H1 (cell line): ENCODE measurements around the gene ATAD3A. TPM values are rescaled to one million over a fixed set of nuclear protein-coding genes. Genes with fewer than 3 reads are reported as not detected.
"Not testable (repeated sequence)": the region's sequence is repeated elsewhere in the genome, so short reads cannot be mapped to it uniquely, and the experiment has no call there.

Experiments
- CTCF ChIA-PET: fragments of 300-600 bp; sonication (Branson Sonifier 250); formaldehyde crosslinking; loops from one replicate; lab custom pipeline; 2021; ENCODE audit not compliant: partially characterized antibody; lab: Charles Lee
- POLR2A ChIA-PET: fragments of 300-600 bp; sonication (Branson Sonifier 250); formaldehyde crosslinking; loops from one replicate; lab custom pipeline; 2021; ENCODE audit warnings: inconsistent platforms; ENCODE audit not compliant: partially characterized antibody; lab: Charles Lee
- DNase-seq, 2 experiments: peaks; one replicate each; pipeline versions ENCODE4 v3.0.0 to v3.0.0-alpha.2; 2010 to 2022; ENCODE audit warnings: low spot score in 2 of 2, low read depth in 1 of 2, mixed read lengths in 1 of 2
- FAIRE-seq: peaks from 2 replicates; lab custom pipeline; 2011; peaks lifted over from hg19 to GRCh38; lab: Jason Lieb, UNC
- H2AFZ ChIP-seq: 2 replicates; pipeline ENCODE4 v1.8.1; 2012; ENCODE audit warnings: low read length, inconsistent platforms
- H2AK5ac ChIP-seq: 2 replicates; pipeline ENCODE4 v1.6.1; 2013; ENCODE audit warnings: low read depth, low read length
- H2BK120ac ChIP-seq: replicated peaks from 2 replicates; pipeline ENCODE3; 2013; ENCODE audit warnings: low read depth, low read length, inconsistent platforms
- H2BK12ac ChIP-seq: 2 replicates; pipeline ENCODE4 v1.6.1; 2013; ENCODE audit warnings: low read depth, low read length
- H2BK15ac ChIP-seq: 2 replicates; pipeline ENCODE4 v1.6.1; 2013; ENCODE audit warnings: low read length
- H2BK20ac ChIP-seq: 2 replicates; pipeline ENCODE4 v1.6.1; 2013; ENCODE audit warnings: low read length
- H2BK5ac ChIP-seq: 2 replicates; pipeline ENCODE4 v1.6.1; 2013; ENCODE audit warnings: low read depth, low read length
- H3K14ac ChIP-seq: 2 replicates; pipeline ENCODE4 v1.6.1; 2013; ENCODE audit warnings: inconsistent platforms; ENCODE audit not compliant: insufficient read length
- H3K18ac ChIP-seq: 2 replicates; pipeline ENCODE4 v1.6.1; 2013; ENCODE audit warnings: low read length; ENCODE audit errors: extremely low read depth
- H3K23ac ChIP-seq: 2 replicates; pipeline ENCODE4 v1.6.1; 2013; ENCODE audit warnings: inconsistent platforms; ENCODE audit not compliant: insufficient read length
- H3K23me2 ChIP-seq: 2 replicates; pipeline ENCODE4 v1.6.1; 2013; ENCODE audit warnings: low read depth, low read length
- H3K27ac ChIP-seq: 2 replicates; pipeline ENCODE4 v1.6.1; 2011; ENCODE audit warnings: low read depth, low read length, inconsistent platforms
- H3K27me3 ChIP-seq, 4 experiments: replicated peaks in 1 of 4; 1 replicate in 1 of 4; 2 replicates in 3 of 4; pipeline versions ENCODE4 v1.6.1 to v1.8.1; 2011 to 2013; ENCODE audit warnings: low read length in 3 of 4, mild to moderate bottlenecking in 3 of 4, inconsistent platforms in 2 of 4, mixed read lengths in 2 of 4, moderate library complexity in 1 of 4; ENCODE audit not compliant: control insufficient read depth in 3 of 4, insufficient read depth in 3 of 4; ENCODE audit errors: extremely low read depth in 1 of 4
- H3K36me3 ChIP-seq, 4 experiments: 2 replicates each; pipeline versions ENCODE4 v1.6.1 to v1.8.1; 2011 to 2013; ENCODE audit warnings: mild to moderate bottlenecking in 4 of 4, low read length in 3 of 4, moderate library complexity in 2 of 4, control low read depth in 1 of 4, inconsistent platforms in 1 of 4; ENCODE audit not compliant: insufficient read depth in 4 of 4, control insufficient read depth in 2 of 4
- H3K4ac ChIP-seq: replicated peaks from 2 replicates; pipeline ENCODE3; 2013; ENCODE audit warnings: low read length, low read depth, mixed read lengths, inconsistent platforms; ENCODE audit not compliant: insufficient read length
- H3K4me1 ChIP-seq, 4 experiments: replicated peaks in 1 of 4; 1 replicate in 1 of 4; 2 replicates in 3 of 4; pipeline versions ENCODE4 v1.6.1 to v1.8.1; 2011 to 2013; ENCODE audit warnings: low read length in 3 of 4, inconsistent platforms in 2 of 4, mixed read lengths in 1 of 4; ENCODE audit not compliant: insufficient read depth in 4 of 4, control insufficient read depth in 3 of 4
- H3K4me2 ChIP-seq, 2 experiments: 2 replicates each; pipeline versions ENCODE4 v1.6.1 to v1.8.1; 2011 to 2013; ENCODE audit warnings: low read depth in 2 of 2, low read length in 2 of 2, control low read depth in 1 of 2, inconsistent platforms in 1 of 2, mild to moderate bottlenecking in 1 of 2; ENCODE audit not compliant: insufficient read depth in 1 of 2
- H3K4me3 ChIP-seq, 4 experiments: fragments of 200-600, 300-600 bp in 1 of 4; sonication (generic), shearing (Covaris generic), sonication (Bioruptor Twin) in 1 of 4; 2 replicates each; pipeline versions ENCODE4 v1.5.1 to v1.8.1; 2011 to 2016; ENCODE audit warnings: low read length in 4 of 4, low read depth in 3 of 4, control low read depth in 2 of 4, inconsistent platforms in 2 of 4, mild to moderate bottlenecking in 2 of 4, mixed read lengths in 1 of 4, moderate library complexity in 1 of 4; ENCODE audit not compliant: insufficient read depth in 2 of 4; ENCODE audit errors: extremely low read depth in 1 of 4
- H3K56ac ChIP-seq: replicated peaks from 2 replicates; pipeline ENCODE3; 2013; ENCODE audit warnings: low read depth, mild to moderate bottlenecking, mixed read lengths, low read length, inconsistent platforms; ENCODE audit not compliant: insufficient read length
- H3K79me1 ChIP-seq: 2 replicates; pipeline ENCODE4 v1.6.1; 2013; ENCODE audit warnings: low read depth, low read length, control low read depth
- H3K79me2 ChIP-seq, 2 experiments: 2 replicates each; pipeline versions ENCODE4 v1.6.1 to v1.8.1; 2012 to 2013; ENCODE audit warnings: low read length in 2 of 2, mild to moderate bottlenecking in 2 of 2, inconsistent platforms in 1 of 2; ENCODE audit not compliant: insufficient read depth in 2 of 2, control insufficient read depth in 1 of 2
- H3K9ac ChIP-seq, 4 experiments: replicated peaks in 1 of 4; 1 replicate in 1 of 4; 2 replicates in 3 of 4; pipeline versions ENCODE4 v1.6.1 to v1.8.1; 2011 to 2013; ENCODE audit warnings: low read depth in 3 of 4, low read length in 3 of 4, control low read depth in 2 of 4, mild to moderate bottlenecking in 2 of 4, moderate library complexity in 2 of 4, inconsistent platforms in 1 of 4; ENCODE audit errors: extremely low read depth in 1 of 4
- H3K9me3 ChIP-seq, 2 experiments: 2 replicates each; pipeline versions ENCODE4 v1.6.1 to v1.8.1; 2012 to 2013; ENCODE audit warnings: mild to moderate bottlenecking in 2 of 2, moderate library complexity in 2 of 2, control low read depth in 1 of 2, inconsistent platforms in 1 of 2, low read depth in 1 of 2, low read length in 1 of 2, mixed read lengths in 1 of 2; ENCODE audit not compliant: insufficient read depth in 2 of 2
- H4K20me1 ChIP-seq, 2 experiments: replicated peaks in 1 of 2; 2 replicates each; pipeline versions ENCODE3 to v1.8.1; 2011 to 2013; ENCODE audit warnings: inconsistent platforms in 2 of 2, low read length in 2 of 2, mild to moderate bottlenecking in 1 of 2; ENCODE audit not compliant: insufficient read depth in 2 of 2, control insufficient read depth in 1 of 2
- H4K5ac ChIP-seq: 2 replicates; pipeline ENCODE4 v1.6.1; 2013; ENCODE audit warnings: low read length, low read depth, mixed read lengths, inconsistent platforms; ENCODE audit not compliant: insufficient read length
- H4K8ac ChIP-seq: 2 replicates; pipeline ENCODE4 v1.8.0; 2013; ENCODE audit warnings: mild to moderate bottlenecking, moderate library complexity, low read length, inconsistent platforms; ENCODE audit not compliant: insufficient read depth; ENCODE audit errors: extremely low read depth
- H4K91ac ChIP-seq: replicated peaks from 2 replicates; pipeline ENCODE3; 2013; ENCODE audit warnings: low read length, mixed read lengths, inconsistent platforms; ENCODE audit not compliant: insufficient read length
- WGBS, 2 experiments: shearing (Covaris generic) in 1 of 2; methylation state at CpG; one replicate each; pipeline versions ENCODE4 v1.1.6 to v1.1.7; 2013 to 2015; ENCODE audit warnings: low lambda C conversion rate in 2 of 2, mixed read lengths in 2 of 2, inconsistent platforms in 1 of 2, low coverage in 1 of 2, missing lambda C conversion rate in 1 of 2; ENCODE audit not compliant: insufficient replicate concordance in 2 of 2, insufficient coverage in 1 of 2, insufficient read length in 1 of 2; ENCODE audit errors: extremely low coverage in 1 of 2, missing lambda C conversion rate in 1 of 2; 5-methylcytosine and 5-hydroxymethylcytosine counted together
- polyA plus RNA-seq, 7 experiments: library from polyadenylated mRNA; depleted of rRNA in 3 of 7; stranded (reverse) in 5 of 7; unstranded in 2 of 7; fragments of >200 nt in 5 of 7; fragments of 200-250 nt in 2 of 7; gene quantifications; 1 replicate in 5 of 7; 2 replicates in 1 of 7; 4 replicates in 1 of 7; pipeline versions ENCODE4 v1.2.1 to v1.2.3, GENCODE V29; 2011 to 2013; ENCODE audit warnings: missing spikeins in 2 of 7, mixed read lengths in 2 of 7
- total RNA-seq: library from RNA; stranded (reverse); fragmentation: NEBNext Ultra II Directional; extraction: Animal tissue kit (Norgen Biotek cat#: 25700); gene quantifications from 2 replicates; pipeline ENCODE4 v1.2.1, GENCODE V29; 2021

ATAD3A gene
- total and polyA plus RNA-seq, 2 of the 8 experiments (the other 6 are each of a cell fraction or from before 2014, with no cell fraction given): 28.3 to 64.7 TPM

DNA sequence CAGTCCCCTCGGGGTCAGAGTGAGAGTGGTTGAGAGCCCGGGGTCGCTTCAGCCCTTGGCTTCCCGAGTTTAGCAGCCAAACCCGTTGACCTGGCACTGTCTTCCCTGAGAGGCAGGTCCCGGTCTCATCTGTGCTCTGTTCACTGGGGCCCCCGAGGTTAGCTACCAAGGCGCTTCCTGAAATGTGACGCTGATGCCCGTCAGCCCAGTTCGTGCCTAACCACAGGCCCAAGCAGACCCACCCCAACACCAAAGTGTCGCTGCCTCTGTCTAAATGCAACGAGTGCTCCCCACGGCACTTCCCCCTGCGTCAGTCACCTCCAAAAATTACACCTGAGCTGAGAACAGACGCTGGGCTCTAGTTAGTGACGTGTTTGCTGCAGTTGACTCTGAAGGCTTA, 36.0 kb upstream of the ATAD3A start:
- H3K23me2 ChIP-seq, H3K27ac ChIP-seq, H3K27me3 ChIP-seq, H3K4me1 ChIP-seq, H3K4me3 ChIP-seq, H3K18ac ChIP-seq, H3K23ac ChIP-seq, H3K79me1 ChIP-seq, H3K14ac ChIP-seq, H2BK120ac ChIP-seq, H2BK5ac ChIP-seq, H4K8ac ChIP-seq, H3K9me3 ChIP-seq, H3K4ac ChIP-seq, FAIRE-seq, H3K4me2 ChIP-seq, H2BK12ac ChIP-seq, H3K56ac ChIP-seq, H3K9ac ChIP-seq, DNase-seq, H4K5ac ChIP-seq, H2AFZ ChIP-seq, H2BK15ac ChIP-seq, H2AK5ac ChIP-seq, H4K91ac ChIP-seq, H2BK20ac ChIP-seq: not testable (repeated sequence)
- Histone ChIP-seq H3K36me3 (peaks cover 10 to 28% (median 19%) of the 10 kb centered on the region in 4 experiments), H4K20me1 (peaks cover 5 to 12% of the 10 kb centered on the region in 2 experiments), H3K79me2 (peaks cover 10 to 29% of the 10 kb centered on the region in 2 experiments)
- CTCF ChIA-PET: interaction anchor here (1.1 to 2.1 kb wide), 3 partner anchors 23 to 35 kb away, joined by 3 to 6 read pairs (median 3); no protein-coding TSS in a partner anchor
- 89% methylated on average over 15 of the region's 17 CpGs; no CpG with 5 or more reads in 1 of the 2 experiments for WGBS, 2 experiments
- POLR2A ChIA-PET: interaction anchor here (0.7 to 1.4 kb wide), 2 partner anchors 12 to 745 kb away, joined by 3 to 4 read pairs; no protein-coding TSS in a partner anchor
